BLaER1 treated with 17β-estradiol and CSF1 and Interleukin-3, amounts not matched to agents 10 nM and 100 nM (cell line): ENCODE results near the gene MYOM1.

Experiments used
- H3K27ac ChIP-seq, 11 experiments: shearing (Covaris generic); formaldehyde crosslinking; 2 replicates each; pipeline ENCODE4 v1.8.1; 2022
- H3K27me3 ChIP-seq, 11 experiments: shearing (Covaris generic); formaldehyde crosslinking; 2 replicates each; pipeline ENCODE4 v1.8.1; 2022
- H3K36me3 ChIP-seq, 11 experiments: shearing (Covaris generic); formaldehyde crosslinking; 2 replicates each; pipeline ENCODE4 v1.8.1; 2022
- H3K4me1 ChIP-seq, 10 experiments: shearing (Covaris generic); formaldehyde crosslinking; 2 replicates each; pipeline ENCODE4 v1.8.1; 2022
- H3K4me2 ChIP-seq, 11 experiments: shearing (Covaris generic); formaldehyde crosslinking; 2 replicates each; pipeline ENCODE4 v1.8.1; 2022
- H3K4me3 ChIP-seq, 10 experiments: shearing (Covaris generic); formaldehyde crosslinking; 2 replicates each; pipeline ENCODE4 v1.8.1; 2022
- H3K9ac ChIP-seq, 11 experiments: shearing (Covaris generic); formaldehyde crosslinking; 2 replicates each; pipeline ENCODE4 v1.8.1; 2022
- H3K9me3 ChIP-seq, 11 experiments: shearing (Covaris generic); formaldehyde crosslinking; replicated peaks in 1 of 11; 2 replicates each; pipeline ENCODE4 v1.8.1; 2022
- H4K20me1 ChIP-seq, 11 experiments: shearing (Covaris generic); formaldehyde crosslinking; 2 replicates each; pipeline ENCODE4 v1.8.1; 2022
- Cebpa-rat ChIP-seq, 11 experiments: shearing (Covaris generic); IDR thresholded peaks; 2 replicates each; pipeline ENCODE4 v1.8.1; 2022

The MYOM1 gene

DNA sequence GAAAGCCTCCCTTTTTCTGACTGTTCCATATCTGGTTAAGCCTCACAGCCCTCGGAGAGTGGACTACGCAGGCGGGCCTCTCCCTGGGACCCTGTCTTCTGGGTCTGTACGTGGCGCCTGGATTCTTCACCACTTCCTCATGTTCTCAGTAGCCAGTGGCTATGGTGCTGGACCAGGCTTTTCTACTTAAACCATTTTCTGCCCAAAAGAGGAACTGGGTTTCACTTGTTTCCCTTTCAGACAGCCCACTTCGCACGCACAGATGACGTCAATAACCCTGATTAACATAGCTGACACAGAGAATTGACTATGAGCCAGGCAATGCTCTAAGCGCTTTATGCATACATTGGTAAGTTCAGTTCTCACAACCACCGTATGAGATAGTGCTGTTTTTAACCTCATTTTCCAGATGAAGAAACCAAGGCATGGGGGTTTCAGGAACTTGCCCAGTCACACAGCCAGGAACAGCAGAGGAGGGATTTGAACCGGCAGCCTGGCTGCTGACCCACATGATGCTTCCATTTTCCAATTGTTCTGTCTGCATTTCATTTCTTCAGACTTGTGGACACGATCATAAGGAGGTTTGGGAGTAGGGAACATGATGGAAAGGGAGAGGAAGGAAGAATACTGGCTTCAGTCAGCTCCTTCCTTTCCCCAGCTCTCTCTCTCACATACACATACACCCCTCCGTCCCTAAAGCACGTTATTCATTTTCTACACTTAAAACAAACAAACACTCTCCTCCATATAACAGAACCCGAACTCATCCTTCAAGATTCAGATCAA lies 41.7 kb downstream of the MYOM1 start:
- TF ChIP-seq Cebpa-rat (IDR thresholded peaks at IDR 0.05): no peak
- Histone ChIP-seq H3K4me2 (peak overlapping the region in 6 of 11 experiments; percentile 1 to 78 (median 56); a peak in 10 of 22 replicates), H3K9me3 (no peaks in the 10 kb centered on the region), H3K4me3 (no peak overlapping the region), H3K9ac (peak overlapping the region in 4 of 11 experiments; percentile 31 to 75 (median 67); a peak in 7 of 22 replicates), H3K36me3 (no peaks in the 10 kb centered on the region), H4K20me1 (no peaks in the 10 kb centered on the region; a peak in 1 of 22 replicates), H3K27me3 (no peaks in the 10 kb centered on the region), H3K27ac (peak overlapping the region in 5 of 11 experiments; percentile 28 to 90 (median 79); a peak in 9 of 22 replicates), H3K4me1 (peaks cover 8 to 51% (median 15%) of the 10 kb centered on the region in 10 experiments; a peak in 18 of 20 replicates)

DNA sequence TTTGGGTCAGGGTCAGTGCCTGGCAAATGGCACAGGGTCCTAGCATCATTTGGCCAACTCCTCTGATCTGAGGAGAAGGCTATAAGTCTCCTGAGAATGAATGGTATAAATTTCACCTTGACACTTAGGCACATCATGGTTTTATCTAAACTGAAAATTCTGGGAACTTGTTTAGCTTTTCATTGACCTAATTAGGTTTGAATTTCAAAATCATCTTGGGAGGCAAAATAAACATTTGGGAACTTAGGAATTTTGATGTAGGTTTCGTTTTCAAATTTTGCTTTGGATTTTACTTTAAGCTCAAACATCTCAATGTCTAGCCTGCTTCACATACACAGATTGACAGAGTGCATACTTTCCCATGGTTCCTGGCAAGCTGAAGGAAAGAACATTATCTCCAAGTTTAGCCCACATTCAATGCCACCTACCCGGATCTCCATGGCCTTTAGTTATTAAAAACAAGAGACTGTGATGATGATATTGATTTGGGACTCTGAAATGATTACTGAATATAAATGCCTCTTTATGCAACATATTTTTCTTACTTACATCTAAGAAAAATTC lies 44.5 kb downstream of the MYOM1 start:
- Histone ChIP-seq H3K27ac (no peak overlapping the region), H3K9me3 (no peaks in the 10 kb centered on the region), H3K4me1 (peaks cover 8 to 71% (median 15%) of the 10 kb centered on the region in 10 experiments; a peak in 18 of 20 replicates), H3K27me3 (no peaks in the 10 kb centered on the region), H3K36me3 (no peaks in the 10 kb centered on the region), H3K4me3 (no peak overlapping the region), H3K9ac (no peak overlapping the region), H4K20me1 (no peaks in the 10 kb centered on the region; a peak in 1 of 22 replicates), H3K4me2 (no peak overlapping the region)
- no peak for TF ChIP-seq Cebpa-rat (IDR thresholded peaks at IDR 0.05)

DNA sequence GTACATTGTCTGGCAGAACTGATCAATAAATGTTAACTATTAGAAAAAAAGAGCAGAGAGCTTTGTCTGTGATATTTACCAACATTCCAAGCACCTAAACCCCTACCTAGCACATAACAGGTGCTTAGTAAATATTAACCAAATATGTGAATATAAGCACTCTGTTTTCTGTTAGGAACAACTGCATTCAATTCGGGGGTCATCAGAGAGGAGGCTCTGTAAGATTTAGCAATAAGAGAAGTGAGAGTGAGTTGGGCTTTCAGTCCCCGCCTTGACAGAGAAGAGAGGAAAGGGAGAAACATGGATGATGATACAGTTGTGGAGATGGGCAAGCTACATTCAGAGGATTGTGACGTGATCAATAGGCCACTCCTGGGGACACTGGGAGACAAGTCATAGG lies 47.7 kb downstream of the MYOM1 start:
- Histone ChIP-seq H3K9ac (no peak overlapping the region), H4K20me1 (no peaks in the 10 kb centered on the region), H3K27me3 (no peaks in the 10 kb centered on the region), H3K4me1 (peaks cover 0 to 47% (median 0%) of the 10 kb centered on the region in 10 experiments; a peak in 7 of 20 replicates), H3K36me3 (no peaks in the 10 kb centered on the region), H3K27ac (no peak overlapping the region), H3K4me2 (peak overlapping the region in 3 of 11 experiments; percentile 29 to 62 (median 36); a peak in 5 of 22 replicates), H3K4me3 (no peak overlapping the region), H3K9me3 (no peaks in the 10 kb centered on the region)
- no peak for TF ChIP-seq Cebpa-rat (IDR thresholded peaks at IDR 0.05)

GRCh38 chr18:3171631-3172030 lies 48.1 kb downstream of the MYOM1 start:
- no peak overlapping the region for H3K27ac ChIP-seq
- peak overlapping the region in 3 of 11 experiments; percentile 29 to 62 (median 36); a peak in 4 of 22 replicates for H3K4me2 ChIP-seq
- TF ChIP-seq Cebpa-rat (IDR thresholded peaks at IDR 0.05): no peak
- H3K9ac ChIP-seq: no peak overlapping the region
- H4K20me1 ChIP-seq: no peaks in the 10 kb centered on the region
- H3K4me3 ChIP-seq: no peak overlapping the region
- H3K36me3 ChIP-seq: no peaks in the 10 kb centered on the region
- peaks cover 0 to 42% (median 0%) of the 10 kb centered on the region in 10 experiments; a peak in 7 of 20 replicates for H3K4me1 ChIP-seq
- no peaks in the 10 kb centered on the region for H3K9me3 ChIP-seq
- no peaks in the 10 kb centered on the region for H3K27me3 ChIP-seq

DNA sequence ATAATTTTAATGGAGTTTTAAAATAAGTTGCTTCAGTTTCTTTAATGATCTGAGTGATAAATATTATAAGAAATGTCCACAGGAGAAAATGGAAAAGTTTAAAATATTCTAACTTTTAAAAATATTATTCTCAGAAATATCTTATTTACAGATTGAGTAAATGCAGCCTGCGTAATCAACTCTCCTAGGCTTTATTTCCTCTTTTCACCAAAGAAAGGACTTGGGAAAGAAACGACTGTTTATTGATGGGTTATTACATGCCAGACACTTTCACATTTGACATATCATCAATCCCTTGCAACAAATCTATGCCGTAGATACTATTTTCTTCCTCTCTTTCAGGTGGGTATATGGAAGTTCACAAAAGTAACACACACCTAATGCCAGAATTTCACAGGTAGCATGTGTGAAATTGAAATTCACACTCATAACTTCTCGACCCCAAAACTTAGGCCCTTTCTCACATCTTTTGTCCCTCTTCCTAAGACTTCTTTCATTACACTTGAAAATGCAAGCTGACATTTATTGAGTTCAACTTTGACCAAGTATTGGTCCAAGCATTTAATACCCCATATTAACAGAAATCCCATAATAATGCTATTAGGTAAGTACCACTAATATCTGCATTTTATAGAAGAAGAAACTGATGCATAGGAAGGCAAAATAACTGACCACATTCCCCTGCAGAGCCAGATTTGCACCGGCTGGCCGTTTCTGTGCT lies 49.2 kb downstream of the MYOM1 start:
- Histone ChIP-seq H3K4me1 (peaks cover 0 to 40% (median 0%) of the 10 kb centered on the region in 10 experiments; a peak in 7 of 20 replicates), H3K4me3 (no peak overlapping the region), H3K9me3 (no peaks in the 10 kb centered on the region), H3K27ac (no peak overlapping the region), H4K20me1 (no peaks in the 10 kb centered on the region), H3K36me3 (no peaks in the 10 kb centered on the region), H3K9ac (no peak overlapping the region), H3K4me2 (peak overlapping the region in 2 of 11 experiments; percentile 36 to 62; a peak in 4 of 22 replicates), H3K27me3 (no peaks in the 10 kb centered on the region)
- TF ChIP-seq Cebpa-rat (IDR thresholded peaks at IDR 0.05): no peak

- Histone ChIP-seq H3K4me3 (no peak overlapping the region), H3K36me3 (peaks cover 0 to 5% (median 0%) of the 10 kb centered on the region in 11 experiments; a peak in 1 of 22 replicates), H3K4me1 (peaks cover 0 to 10% (median 0%) of the 10 kb centered on the region in 10 experiments; a peak in 1 of 20 replicates), H3K27ac (no peak overlapping the region), H3K9me3 (peaks cover 0 to 8% (median 0%) of the 10 kb centered on the region in 11 experiments; a peak in 1 of 22 replicates), H3K4me2 (no peak overlapping the region), H4K20me1 (no peaks in the 10 kb centered on the region), H3K27me3 (no peaks in the 10 kb centered on the region), H3K9ac (no peak overlapping the region)
- TF ChIP-seq Cebpa-rat (IDR thresholded peaks at IDR 0.05): no peak
Measured at GRCh38 chr18:3164381-3164780, 55.4 kb downstream of the MYOM1 start.

DNA sequence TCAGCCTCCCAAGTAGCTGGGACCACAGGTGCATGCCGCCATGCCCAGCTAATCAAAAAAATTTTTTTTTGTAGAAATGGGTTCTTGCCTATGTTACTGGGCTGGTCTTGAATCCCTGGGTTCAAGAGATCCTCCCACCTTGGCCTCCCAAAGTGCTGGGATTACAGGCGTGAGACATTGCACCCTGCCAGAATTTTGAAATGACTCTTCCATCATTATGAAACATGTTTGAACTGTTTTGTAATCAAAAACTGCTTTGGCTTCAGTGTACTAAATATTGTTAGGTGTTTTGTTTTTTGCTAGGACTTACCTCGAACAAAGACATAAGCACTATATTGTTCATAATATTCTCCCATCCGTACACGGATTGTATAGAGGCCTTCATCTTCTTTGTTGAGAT lies 55.8 kb downstream of the MYOM1 start:
- Histone ChIP-seq H3K27me3 (no peaks in the 10 kb centered on the region), H4K20me1 (no peaks in the 10 kb centered on the region), H3K27ac (no peak overlapping the region), H3K4me1 (peaks cover 0 to 10% (median 0%) of the 10 kb centered on the region in 10 experiments; a peak in 1 of 20 replicates), H3K9ac (no peak overlapping the region), H3K4me3 (no peak overlapping the region), H3K36me3 (peaks cover 0 to 5% (median 0%) of the 10 kb centered on the region in 11 experiments; a peak in 1 of 22 replicates), H3K9me3 (peaks cover 0 to 8% (median 0%) of the 10 kb centered on the region in 11 experiments; a peak in 1 of 22 replicates), H3K4me2 (no peak overlapping the region)
- no peak for TF ChIP-seq Cebpa-rat (IDR thresholded peaks at IDR 0.05)

GRCh38 chr18:3162181-3162580 lies 57.6 kb downstream of the MYOM1 start:
- Histone ChIP-seq H3K4me1 (peaks cover 0 to 10% (median 0%) of the 10 kb centered on the region in 10 experiments; a peak in 2 of 20 replicates), H4K20me1 (no peaks in the 10 kb centered on the region), H3K27me3 (no peaks in the 10 kb centered on the region), H3K4me3 (no peak overlapping the region), H3K9ac (no peak overlapping the region), H3K36me3 (peaks cover 0 to 5% (median 0%) of the 10 kb centered on the region in 11 experiments; a peak in 1 of 22 replicates), H3K4me2 (no peak overlapping the region), H3K27ac (no peak overlapping the region), H3K9me3 (peaks cover 0 to 8% (median 0%) of the 10 kb centered on the region in 11 experiments; a peak in 1 of 22 replicates)
- no peak for TF ChIP-seq Cebpa-rat (IDR thresholded peaks at IDR 0.05)
